Activated naive CD4-positive, alpha-beta T cell treated with anti-CD3 and anti-CD28 coated beads, Interleukin-2, amount 50 U/mL, for 24 hours (primary cell): ENCODE results near the gene GPR141.

Experiments
- H3K27ac Mint-ChIP-seq: one replicate; pipeline ENCODE4 v1.8.0; 2021; ENCODE audit warnings: mild to moderate bottlenecking, mixed read lengths
- H3K27me3 Mint-ChIP-seq: one replicate; pipeline ENCODE4 v1.8.0; 2021; ENCODE audit warnings: mixed read lengths
- H3K36me3 Mint-ChIP-seq: one replicate; pipeline ENCODE4 v1.8.0; 2021; ENCODE audit warnings: mixed read lengths
- H3K4me1 Mint-ChIP-seq: one replicate; pipeline ENCODE4 v1.8.0; 2021; ENCODE audit warnings: mixed read lengths
- H3K4me3 Mint-ChIP-seq: one replicate; pipeline ENCODE4 v1.8.0; 2021; ENCODE audit warnings: mild to moderate bottlenecking, mixed read lengths
- H3K9me3 Mint-ChIP-seq: one replicate; pipeline ENCODE4 v1.8.0; 2021; ENCODE audit warnings: mixed read lengths

Gene GPR141

GRCh38 chr7:37707754-37708485 is 24.4 kb downstream of the GPR141 start:
- Mint-ChIP-seq H3K4me3 (no peak overlapping the region), H3K9me3 (no peaks in the 10 kb centered on the region), H3K36me3 (no peaks in the 10 kb centered on the region), H3K4me1 (no peaks in the 10 kb centered on the region), H3K27me3 (peaks cover 2% of the 10 kb centered on the region), H3K27ac (no peak overlapping the region)

GRCh38 chr7:37709631-37710509 is 26.3 kb downstream of the GPR141 start:
- H3K9me3 Mint-ChIP-seq, result no peaks in the 10 kb centered on the region
- peaks cover 2% of the 10 kb centered on the region for H3K27me3 Mint-ChIP-seq
- no peaks in the 10 kb centered on the region for H3K4me1 Mint-ChIP-seq
- H3K4me3 Mint-ChIP-seq, result no peak overlapping the region
- H3K36me3 Mint-ChIP-seq, result no peaks in the 10 kb centered on the region
- H3K27ac Mint-ChIP-seq, result no peak overlapping the region

GRCh38 chr7:37713613-37714012 is 30.0 kb downstream of the GPR141 start:
- no peaks in the 10 kb centered on the region for H3K36me3 Mint-ChIP-seq

GRCh38 chr7:37714606-37715005 is 31.0 kb downstream of the GPR141 start:
- no peaks in the 10 kb centered on the region for H3K36me3 Mint-ChIP-seq
- no peaks in the 10 kb centered on the region for H3K27me3 Mint-ChIP-seq

More at GRCh38 chr7:37713613-37714012, 30.0 kb downstream of the GPR141 start:
- Mint-ChIP-seq H3K4me3 (no peak overlapping the region), H3K27ac (no peak overlapping the region), H3K27me3 (no peaks in the 10 kb centered on the region), H3K4me1 (no peaks in the 10 kb centered on the region), H3K9me3 (no peaks in the 10 kb centered on the region)

GRCh38 chr7:37718585-37718984 is 35.0 kb downstream of the GPR141 start:
- no peaks in the 10 kb centered on the region for H3K9me3 Mint-ChIP-seq
- H3K36me3 Mint-ChIP-seq, result no peaks in the 10 kb centered on the region
- H3K27ac Mint-ChIP-seq, result no peak overlapping the region
- H3K4me3 Mint-ChIP-seq, result no peak overlapping the region
- H3K27me3 Mint-ChIP-seq, result no peaks in the 10 kb centered on the region
- H3K4me1 Mint-ChIP-seq, result no peaks in the 10 kb centered on the region

More at GRCh38 chr7:37714606-37715005, 31.0 kb downstream of the GPR141 start:
- H3K4me1 Mint-ChIP-seq, result no peaks in the 10 kb centered on the region
- no peak overlapping the region for H3K27ac Mint-ChIP-seq
- no peaks in the 10 kb centered on the region for H3K9me3 Mint-ChIP-seq
- H3K4me3 Mint-ChIP-seq, result no peak overlapping the region

- H3K4me3 Mint-ChIP-seq, result no peak overlapping the region
- H3K36me3 Mint-ChIP-seq, result no peaks in the 10 kb centered on the region
- H3K27ac Mint-ChIP-seq, result no peak overlapping the region
- H3K9me3 Mint-ChIP-seq, result no peaks in the 10 kb centered on the region
- no peaks in the 10 kb centered on the region for H3K27me3 Mint-ChIP-seq
- no peaks in the 10 kb centered on the region for H3K4me1 Mint-ChIP-seq
Measured at GRCh38 chr7:37719077-37719476, 35.5 kb downstream of the GPR141 start.

GRCh38 chr7:37724732-37725131 is 41.2 kb downstream of the GPR141 start:
- Mint-ChIP-seq H3K4me3 (no peak overlapping the region), H3K36me3 (no peaks in the 10 kb centered on the region), H3K9me3 (no peaks in the 10 kb centered on the region), H3K4me1 (peaks cover 14% of the 10 kb centered on the region), H3K27me3 (no peaks in the 10 kb centered on the region), H3K27ac (no peak overlapping the region)

GRCh38 chr7:37726016-37726415 is 42.5 kb downstream of the GPR141 start:
- Mint-ChIP-seq H3K27ac (no peak overlapping the region), H3K9me3 (no peaks in the 10 kb centered on the region), H3K4me3 (no peak overlapping the region), H3K36me3 (no peaks in the 10 kb centered on the region), H3K4me1 (peaks cover 14% of the 10 kb centered on the region), H3K27me3 (no peaks in the 10 kb centered on the region)

GRCh38 chr7:37728747-37729146 is 45.2 kb downstream of the GPR141 start:
- H3K27me3 Mint-ChIP-seq, result peaks cover 8% of the 10 kb centered on the region
- H3K4me3 Mint-ChIP-seq, result no peak overlapping the region
- no peaks in the 10 kb centered on the region for H3K9me3 Mint-ChIP-seq
- H3K27ac Mint-ChIP-seq, result no peak overlapping the region
- H3K4me1 Mint-ChIP-seq, result peaks cover 14% of the 10 kb centered on the region
- H3K36me3 Mint-ChIP-seq, result no peaks in the 10 kb centered on the region

- Mint-ChIP-seq H3K4me3 (no peak overlapping the region), H3K27me3 (peaks cover 8% of the 10 kb centered on the region), H3K9me3 (no peaks in the 10 kb centered on the region), H3K27ac (no peak overlapping the region), H3K36me3 (no peaks in the 10 kb centered on the region), H3K4me1 (peaks cover 14% of the 10 kb centered on the region)
Measured at GRCh38 chr7:37729181-37729580, 45.6 kb downstream of the GPR141 start.

- Mint-ChIP-seq H3K27ac (no peak overlapping the region), H3K9me3 (no peaks in the 10 kb centered on the region), H3K4me1 (peaks cover 7% of the 10 kb centered on the region), H3K4me3 (no peak overlapping the region), H3K36me3 (no peaks in the 10 kb centered on the region), H3K27me3 (peaks cover 12% of the 10 kb centered on the region)
Measured at GRCh38 chr7:37730501-37730900, 46.9 kb downstream of the GPR141 start.

GRCh38 chr7:37732253-37732652 is 48.7 kb downstream of the GPR141 start:
- Mint-ChIP-seq H3K36me3 (no peaks in the 10 kb centered on the region), H3K27me3 (peaks cover 12% of the 10 kb centered on the region), H3K4me1 (no peaks in the 10 kb centered on the region), H3K9me3 (no peaks in the 10 kb centered on the region), H3K27ac (no peak overlapping the region), H3K4me3 (no peak overlapping the region)

GRCh38 chr7:37732888-37733287 is 49.3 kb downstream of the GPR141 start:
- Mint-ChIP-seq H3K4me1 (no peaks in the 10 kb centered on the region), H3K4me3 (no peak overlapping the region)

GRCh38 chr7:37735196-37735595 is 51.6 kb downstream of the GPR141 start:
- Mint-ChIP-seq H3K9me3 (no peaks in the 10 kb centered on the region), H3K36me3 (no peaks in the 10 kb centered on the region), H3K4me3 (no peak overlapping the region), H3K4me1 (no peaks in the 10 kb centered on the region), H3K27me3 (peaks cover 12% of the 10 kb centered on the region), H3K27ac (no peak overlapping the region)

More at GRCh38 chr7:37732888-37733287, 49.3 kb downstream of the GPR141 start:
- peaks cover 12% of the 10 kb centered on the region for H3K27me3 Mint-ChIP-seq
- H3K27ac Mint-ChIP-seq, result no peak overlapping the region
- H3K9me3 Mint-ChIP-seq, result no peaks in the 10 kb centered on the region
- H3K36me3 Mint-ChIP-seq, result no peaks in the 10 kb centered on the region

GRCh38 chr7:37738321-37738720 is 54.8 kb downstream of the GPR141 start:
- no peak overlapping the region for H3K4me3 Mint-ChIP-seq
- peaks cover 3% of the 10 kb centered on the region for H3K27me3 Mint-ChIP-seq
- H3K9me3 Mint-ChIP-seq, result no peaks in the 10 kb centered on the region
- no peaks in the 10 kb centered on the region for H3K36me3 Mint-ChIP-seq
- H3K27ac Mint-ChIP-seq, result no peak overlapping the region
- H3K4me1 Mint-ChIP-seq, result no peaks in the 10 kb centered on the region

GRCh38 chr7:37740398-37740797 is 56.8 kb downstream of the GPR141 start:
- no peak overlapping the region for H3K4me3 Mint-ChIP-seq
- no peaks in the 10 kb centered on the region for H3K36me3 Mint-ChIP-seq
- H3K9me3 Mint-ChIP-seq, result no peaks in the 10 kb centered on the region
- no peaks in the 10 kb centered on the region for H3K27me3 Mint-ChIP-seq
- H3K4me1 Mint-ChIP-seq, result no peaks in the 10 kb centered on the region
- no peak overlapping the region for H3K27ac Mint-ChIP-seq
